Activated CD8-positive, alpha-beta memory T cell treated with anti-CD3 and anti-CD28 coated beads for 24 hours (primary cell): ENCODE data around the gene PTPRR.
A peak's percentile ranks its signal among the peaks of the same experiment; 100 is the strongest.

ENCODE experiments used
- DNase-seq: peaks from one replicate; pipeline ENCODE4 v3.0.0-alpha.2; 2020

PTPRR gene

DNA sequence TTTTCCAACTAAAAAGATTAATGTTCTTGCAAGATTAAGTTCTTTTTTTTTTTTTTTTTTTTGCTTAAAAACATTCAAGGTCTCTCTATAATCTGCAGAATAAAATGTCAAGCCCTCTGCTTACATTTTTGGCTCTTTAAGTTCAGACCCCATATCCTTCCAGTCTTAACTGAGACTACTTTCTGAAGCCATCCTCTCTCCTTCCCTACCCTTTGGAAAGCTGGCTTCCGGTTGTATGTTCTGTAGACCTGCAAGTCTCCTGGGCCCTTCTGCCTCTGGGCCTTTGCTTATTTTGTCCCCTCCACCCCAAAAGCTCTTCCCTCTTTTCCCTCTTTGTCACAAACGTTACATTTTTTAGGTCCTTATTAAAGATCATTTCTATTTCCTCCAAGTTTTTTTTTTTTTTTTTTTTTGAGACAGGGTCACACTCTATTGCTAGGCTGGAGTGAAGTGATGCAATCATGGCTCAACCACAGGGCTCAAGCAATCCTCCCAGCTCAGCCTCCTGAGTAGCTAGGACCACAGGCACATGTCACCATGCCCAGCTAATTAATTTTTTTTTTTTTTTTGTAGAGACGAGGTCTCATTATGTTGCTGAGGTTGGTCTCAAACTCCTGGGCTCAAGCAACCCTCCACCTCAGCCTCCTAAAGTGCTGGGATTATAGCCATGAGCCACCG, 329.9 kb downstream of the PTPRR start:
- DNase-seq = no peak

- DNase-seq = peak; percentile 72
Measured at GRCh38 chr12:70590051-70590450, 330.5 kb downstream of the PTPRR start.
